GM18861 (cell line): ENCODE measurements around the gene ARHGAP10.
"Not testable (repeated sequence)": the region's sequence is repeated elsewhere in the genome, so short reads cannot be mapped to it uniquely, and the experiment has no call there.

ENCODE experiments used
- ATAC-seq: cut with Tn5 transposase; IDR thresholded peaks from one replicate; pipeline ENCODE4 v1.9.1; 2021; ENCODE audit not compliant: unreplicated experiment

The ARHGAP10 gene

DNA sequence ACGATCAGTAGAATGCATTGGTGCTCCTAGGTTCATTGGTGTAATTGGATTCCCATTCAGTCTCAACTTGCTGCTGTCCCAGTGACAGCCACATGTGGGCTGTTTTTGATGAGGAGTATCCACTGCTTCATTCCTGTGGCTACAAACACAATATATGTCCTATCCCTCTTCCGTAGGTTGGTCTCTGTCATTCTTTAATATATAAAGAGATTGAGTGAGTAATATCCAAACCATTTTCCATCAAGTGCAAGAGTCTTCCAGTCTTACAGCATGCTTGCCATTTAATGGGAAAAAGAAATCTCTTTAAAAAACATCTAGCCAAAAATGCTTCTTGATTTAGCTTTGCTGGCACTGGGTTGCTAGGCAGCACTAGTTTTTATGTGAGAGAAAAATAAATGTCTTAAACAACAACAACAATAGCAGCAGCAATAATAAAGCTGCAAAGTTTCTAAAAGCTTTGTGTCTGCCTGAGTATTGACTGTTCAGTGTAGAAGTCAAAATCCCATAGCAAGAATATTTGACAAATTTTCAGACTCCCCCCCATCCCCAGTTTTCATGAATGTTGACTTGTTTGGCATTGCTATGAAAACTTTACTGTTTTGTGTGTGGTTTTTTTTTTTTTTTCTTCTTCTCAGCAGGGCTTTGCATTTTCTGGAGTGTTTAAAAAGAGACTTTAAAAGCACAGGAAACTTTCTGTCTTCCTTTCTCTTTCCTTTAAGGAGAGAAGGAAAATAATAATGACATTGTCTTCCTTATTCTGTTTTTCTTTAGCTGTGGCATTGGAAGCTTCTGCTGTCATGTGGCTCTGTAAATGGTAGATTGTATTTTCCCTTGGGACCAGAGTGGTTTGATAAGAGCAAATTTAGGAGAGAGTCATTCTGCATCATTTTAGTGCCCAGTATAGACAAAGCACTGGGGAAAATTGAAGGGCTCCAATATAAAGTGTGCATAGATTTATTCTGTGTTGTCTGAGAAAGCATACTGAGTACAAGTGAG is 244.3 kb downstream of the ARHGAP10 start:
- no peak for ATAC-seq

DNA sequence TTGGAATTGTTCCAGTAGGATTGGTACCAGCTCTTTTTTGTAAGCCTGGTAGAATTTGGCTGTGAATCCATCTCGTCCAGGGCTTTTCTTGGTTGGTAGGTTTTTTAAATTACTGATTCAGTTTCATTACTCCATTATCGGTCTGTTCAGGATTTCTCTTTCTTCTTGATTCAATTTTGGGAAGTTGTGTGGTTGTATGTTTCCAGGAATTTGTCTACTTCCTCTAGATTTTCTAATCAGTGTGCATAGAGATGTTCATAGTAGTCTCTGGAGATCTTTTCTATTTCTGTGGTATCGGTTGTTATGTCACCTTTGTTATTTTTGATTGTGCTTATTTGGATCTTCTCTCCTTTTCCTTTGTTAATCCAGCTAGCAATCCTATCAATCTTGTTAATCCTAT is 248.7 kb downstream of the ARHGAP10 start:
- no peak for ATAC-seq

- ATAC-seq = peak; percentile 97
Measured at GRCh38 chr4:147981305-147981704, 249.4 kb downstream of the ARHGAP10 start.

- ATAC-seq = no peak
Measured at GRCh38 chr4:147984065-147984777, 252.3 kb downstream of the ARHGAP10 start.

GRCh38 chr4:147984778-147985138 is 252.9 kb downstream of the ARHGAP10 start:
- no peak for ATAC-seq

DNA sequence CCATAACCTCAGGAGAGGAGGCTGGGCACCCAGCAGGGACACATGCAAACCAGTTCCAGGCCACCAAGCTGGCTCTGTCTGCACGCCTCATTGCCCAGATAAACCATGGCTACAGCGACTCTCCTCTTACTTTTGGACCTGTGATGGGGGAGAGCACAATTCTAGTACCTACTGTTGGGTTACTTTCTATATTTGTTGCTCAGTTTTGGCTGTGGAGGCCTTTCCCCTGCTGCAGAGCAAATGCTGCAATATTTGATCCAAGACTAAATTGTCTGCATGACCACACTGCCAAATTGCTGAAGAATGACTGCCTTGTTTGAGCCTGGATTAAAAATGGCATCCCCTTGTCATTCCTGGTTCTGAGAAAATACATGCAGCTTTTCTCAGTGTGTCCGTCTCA is 253.5 kb downstream of the ARHGAP10 start:
- no peak for ATAC-seq

GRCh38 chr4:147987252-147987651 is 255.4 kb downstream of the ARHGAP10 start:
- peak; percentile 72 for ATAC-seq

- no peak for ATAC-seq
Measured at GRCh38 chr4:147991543-147992283, 259.8 kb downstream of the ARHGAP10 start.

GRCh38 chr4:147994076-147994475 is 262.2 kb downstream of the ARHGAP10 start:
- no peak for ATAC-seq

- no peak for ATAC-seq
Measured at GRCh38 chr4:147994491-147995385, 262.9 kb downstream of the ARHGAP10 start.

- no peak for ATAC-seq
Measured at GRCh38 chr4:147996859-147997258, 265.0 kb downstream of the ARHGAP10 start.

- not testable (repeated sequence) for ATAC-seq
Measured at GRCh38 chr4:148000038-148000437, 268.1 kb downstream of the ARHGAP10 start.

- ATAC-seq = peak; percentile 46
Measured at GRCh38 chr4:148004228-148004857, 272.5 kb downstream of the ARHGAP10 start.

DNA sequence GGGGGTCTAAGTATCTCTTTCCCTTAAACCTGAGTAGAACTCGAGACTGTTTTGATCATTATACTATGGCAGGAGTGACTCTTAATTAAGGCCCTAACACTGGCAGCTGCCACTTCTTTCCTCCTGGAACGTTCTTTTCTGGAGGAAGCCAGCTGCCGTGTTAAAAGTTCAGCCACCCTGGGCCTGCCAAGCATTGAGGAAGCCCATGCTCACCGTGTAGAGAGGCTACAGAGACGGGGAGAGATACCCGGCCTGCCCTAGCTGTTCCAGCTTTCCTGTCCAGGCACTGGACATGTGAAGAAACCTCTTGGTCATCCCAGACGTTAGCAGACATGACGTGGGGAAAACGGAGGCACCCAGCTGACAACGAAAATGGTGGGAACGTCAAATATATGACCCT is 274.1 kb downstream of the ARHGAP10 start:
- no peak for ATAC-seq

GRCh38 chr4:148007314-148007760 is 275.4 kb downstream of the ARHGAP10 start:
- ATAC-seq = no peak

- ATAC-seq = no peak
Measured at GRCh38 chr4:148007792-148008191, 275.9 kb downstream of the ARHGAP10 start.

DNA sequence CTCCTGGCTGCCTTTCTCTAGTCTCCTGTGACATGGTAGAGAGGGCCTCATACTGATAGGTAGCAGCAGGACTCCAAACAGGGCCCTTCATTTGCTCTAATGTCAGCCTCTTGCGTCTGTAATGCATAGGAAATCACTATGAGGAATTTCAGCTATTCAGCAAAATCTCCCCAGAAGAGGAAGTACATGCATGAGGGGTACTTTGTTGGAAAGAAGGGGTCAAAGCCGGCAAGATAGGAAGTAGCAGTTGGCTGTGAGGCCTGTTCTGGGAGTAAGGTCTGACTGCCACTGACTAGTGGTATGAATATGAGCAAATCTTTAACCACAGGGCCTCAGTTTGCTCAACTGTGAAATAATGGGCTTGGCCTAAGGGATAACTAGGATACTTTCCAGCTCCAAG is 283.2 kb downstream of the ARHGAP10 start:
- ATAC-seq = no peak

- ATAC-seq = no peak
Measured at GRCh38 chr4:148015468-148015867, 283.6 kb downstream of the ARHGAP10 start.

- no peak for ATAC-seq
Measured at GRCh38 chr4:148016063-148016637, 284.3 kb downstream of the ARHGAP10 start.
